Measurements from ENCODE around the gene SH2D4B.

GRCh38 chr10:80598951-80599350 lies 61.2 kb downstream of the SH2D4B start:
- no peak for TF ChIP-seq POLR2AphosphoS5 (IDR thresholded peaks at IDR 0.05)
- TF ChIP-seq CTCF (IDR thresholded peaks at IDR 0.05; ENCODE audit: poor library complexity, severe bottlenecking) = no peak
- TF ChIP-seq EP300 (conservative IDR thresholded peaks at IDR 0.05; ENCODE audit: poor library complexity, severe bottlenecking) = no peak
- TF ChIP-seq TAF1 (IDR thresholded peaks at IDR 0.05; ENCODE audit: low read depth) = no peak
- no peak for TF ChIP-seq EZH2 (IDR thresholded peaks at IDR 0.05; ENCODE audit: borderline replicate concordance, insufficient read depth, low read length, poor library complexity, severe bottlenecking)
- TF ChIP-seq REST (IDR thresholded peaks at IDR 0.05; ENCODE audit: borderline replicate concordance) = no peak
- TF ChIP-seq MXI1 (conservative IDR thresholded peaks at IDR 0.05; ENCODE audit: poor library complexity, severe bottlenecking) = no peak
- no peak for TF ChIP-seq RAD21 (conservative IDR thresholded peaks at IDR 0.05)
